Epithelial cell of esophagus (primary cell): ENCODE results near the gene BTBD17.

ENCODE experiments used
- DNase-seq: peaks from one replicate; pipeline ENCODE4 v3.0.0; 2010; ENCODE audit warnings: low read depth
- H3K4me3 ChIP-seq: 2 replicates; pipeline ENCODE4 v1.5.1; 2011; ENCODE audit warnings: mild to moderate bottlenecking, low read length, control low read depth
- CTCF ChIP-seq: IDR thresholded peaks from 2 replicates; pipeline ENCODE4 v1.5.1; 2011; ENCODE audit warnings: low read depth, mild to moderate bottlenecking, low read length, control low read depth, inconsistent platforms; ENCODE audit not compliant: insufficient read depth; ENCODE audit errors: missing control alignments

Gene BTBD17

DNA sequence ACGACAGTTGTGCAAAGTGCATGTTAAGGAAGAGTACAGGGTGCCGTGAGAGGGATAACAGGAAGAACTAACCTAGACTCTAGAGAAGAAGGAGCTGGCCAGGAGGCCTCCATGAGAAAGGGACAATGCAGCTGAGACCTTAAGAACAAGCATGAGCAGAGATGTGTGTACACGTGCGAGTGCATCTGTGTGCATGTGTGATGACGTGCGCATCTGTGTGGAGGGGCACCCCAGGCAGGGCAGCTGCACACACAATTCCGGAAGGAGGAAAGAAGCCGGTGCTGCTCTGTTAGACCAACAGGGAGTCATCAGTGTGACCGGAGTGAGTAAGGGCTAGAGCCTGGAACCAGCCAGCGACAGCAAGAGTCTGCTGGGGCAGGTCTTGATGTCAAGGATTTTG, 43.3 kb downstream of the BTBD17 start:
- no peak for DNase-seq
- no peak overlapping the region for H3K4me3 ChIP-seq
- no peak for TF ChIP-seq CTCF

GRCh38 chr17:74317071-74317470, 44.6 kb downstream of the BTBD17 start:
- DNase-seq = no peak
- TF ChIP-seq CTCF = no peak

DNA sequence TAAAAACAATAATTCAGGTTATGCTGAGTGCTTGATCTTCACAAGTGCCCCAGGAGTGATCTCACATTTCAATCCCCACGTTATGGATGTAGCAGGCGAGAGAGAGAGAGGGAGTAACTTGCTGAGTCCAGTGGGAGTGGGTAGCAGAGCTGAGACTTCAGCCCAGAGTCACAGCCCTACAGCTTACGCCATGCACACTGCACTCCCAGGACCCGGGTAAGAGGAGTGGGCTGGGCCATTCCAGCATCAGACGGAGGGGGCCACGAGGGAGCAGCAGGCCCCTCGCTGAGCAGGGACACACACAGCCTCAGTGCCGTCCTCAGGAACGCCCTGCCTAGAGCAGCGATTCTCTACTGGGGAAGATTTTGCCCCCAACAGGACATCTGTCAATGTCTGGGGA, 45.4 kb downstream of the BTBD17 start:
- no peak for TF ChIP-seq CTCF
- no peak for DNase-seq
- H3K4me3 ChIP-seq = no peak overlapping the region

More at GRCh38 chr17:74317071-74317470, 44.6 kb downstream of the BTBD17 start:
- H3K4me3 ChIP-seq = no peak overlapping the region

DNA sequence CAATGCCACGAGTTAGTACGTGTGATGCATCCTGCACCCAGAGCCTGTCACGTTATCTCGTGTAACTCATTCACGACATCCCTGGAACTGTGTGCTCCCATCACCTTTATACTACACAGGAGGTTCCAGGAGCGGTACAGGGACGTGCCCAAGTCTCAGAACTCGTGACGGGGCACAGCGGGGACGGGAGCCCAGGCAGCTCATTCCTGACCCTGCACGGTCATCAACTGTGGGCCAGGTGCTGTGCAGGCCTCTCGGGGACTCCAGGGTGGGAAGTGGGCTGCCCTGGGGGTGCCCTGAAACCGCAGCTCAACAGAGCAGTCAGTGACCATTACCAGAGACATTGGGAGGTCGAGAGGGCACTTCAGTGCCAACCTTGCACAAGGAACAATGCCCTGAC, 46.8 kb downstream of the BTBD17 start:
- no peak for TF ChIP-seq CTCF
- no peak overlapping the region for H3K4me3 ChIP-seq
- no peak for DNase-seq

DNA sequence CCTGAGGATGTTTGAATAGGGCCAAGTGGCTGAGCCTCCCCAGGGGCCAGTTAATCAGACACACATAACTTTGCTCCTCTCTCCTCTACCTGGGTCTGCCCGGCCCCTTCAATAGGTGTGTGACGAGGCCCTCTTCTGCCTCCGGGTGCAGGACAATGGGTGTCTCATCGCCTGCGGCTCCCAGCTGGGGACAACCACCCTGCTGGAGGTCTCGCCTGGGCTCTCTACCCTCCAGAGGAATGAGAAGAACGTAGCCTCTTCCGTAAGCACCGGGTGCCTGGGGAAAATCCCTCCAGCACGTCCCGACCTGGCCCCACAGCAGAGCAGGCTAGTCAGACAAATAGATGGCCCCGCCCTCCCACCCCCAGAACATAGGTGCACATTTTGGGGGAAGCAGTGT, 51.8 kb downstream of the BTBD17 start:
- no peak overlapping the region for H3K4me3 ChIP-seq
- TF ChIP-seq CTCF = no peak
- no peak for DNase-seq

DNA sequence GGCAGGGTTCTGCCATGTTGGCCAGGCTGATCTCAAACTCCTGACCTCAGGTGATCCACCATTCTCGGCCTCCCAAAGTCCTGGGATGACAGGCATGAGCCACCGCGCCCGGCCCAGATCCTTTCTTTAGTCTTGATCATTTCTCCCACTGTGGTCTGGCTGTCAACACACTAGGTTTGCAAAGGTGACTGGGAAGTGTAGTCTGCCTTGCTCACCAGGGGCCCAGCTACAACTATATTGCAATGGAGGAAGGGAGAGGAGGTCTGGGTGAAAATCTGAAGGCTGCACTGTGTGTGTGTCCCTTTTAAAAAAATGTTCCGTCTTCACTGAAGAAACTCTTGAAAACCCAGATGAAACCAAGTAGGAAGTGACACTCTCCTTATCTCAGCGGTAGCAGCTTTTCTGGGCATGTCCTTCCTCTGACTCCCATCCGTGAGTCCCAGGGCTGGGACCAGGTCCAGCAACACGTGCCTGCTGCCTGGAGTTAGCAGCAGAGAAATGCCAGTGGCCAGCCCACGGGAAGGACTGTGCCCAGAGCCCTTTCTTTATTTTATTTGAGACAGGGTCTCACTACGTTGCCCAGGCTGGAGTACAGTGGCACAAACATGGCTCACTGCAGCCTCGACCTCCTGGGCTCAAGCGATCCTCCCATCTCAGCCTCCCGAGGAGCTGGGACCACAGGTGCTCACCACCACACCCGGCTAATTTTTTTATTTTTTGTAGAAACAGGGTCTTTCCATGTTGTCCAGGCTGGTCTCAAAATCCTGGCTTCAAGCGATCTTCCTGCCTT, 53.5 kb downstream of the BTBD17 start:
- no peak for TF ChIP-seq CTCF
- H3K4me3 ChIP-seq = no peak overlapping the region
- no peak for DNase-seq
